NOMO-1 treated with dmso at 0.1 percent for 144 hours (cell line): ENCODE data around the gene NHP2.

ENCODE experiments used
- DNase-seq: peaks from one replicate; lab custom pipeline; 2025; ENCODE audit not compliant: unreplicated experiment; lab: John Stamatoyannopoulos, UW

Gene NHP2

GRCh38 chr5:178115136-178115813 is 38.4 kb downstream of the NHP2 start:
- no peak for DNase-seq

DNA sequence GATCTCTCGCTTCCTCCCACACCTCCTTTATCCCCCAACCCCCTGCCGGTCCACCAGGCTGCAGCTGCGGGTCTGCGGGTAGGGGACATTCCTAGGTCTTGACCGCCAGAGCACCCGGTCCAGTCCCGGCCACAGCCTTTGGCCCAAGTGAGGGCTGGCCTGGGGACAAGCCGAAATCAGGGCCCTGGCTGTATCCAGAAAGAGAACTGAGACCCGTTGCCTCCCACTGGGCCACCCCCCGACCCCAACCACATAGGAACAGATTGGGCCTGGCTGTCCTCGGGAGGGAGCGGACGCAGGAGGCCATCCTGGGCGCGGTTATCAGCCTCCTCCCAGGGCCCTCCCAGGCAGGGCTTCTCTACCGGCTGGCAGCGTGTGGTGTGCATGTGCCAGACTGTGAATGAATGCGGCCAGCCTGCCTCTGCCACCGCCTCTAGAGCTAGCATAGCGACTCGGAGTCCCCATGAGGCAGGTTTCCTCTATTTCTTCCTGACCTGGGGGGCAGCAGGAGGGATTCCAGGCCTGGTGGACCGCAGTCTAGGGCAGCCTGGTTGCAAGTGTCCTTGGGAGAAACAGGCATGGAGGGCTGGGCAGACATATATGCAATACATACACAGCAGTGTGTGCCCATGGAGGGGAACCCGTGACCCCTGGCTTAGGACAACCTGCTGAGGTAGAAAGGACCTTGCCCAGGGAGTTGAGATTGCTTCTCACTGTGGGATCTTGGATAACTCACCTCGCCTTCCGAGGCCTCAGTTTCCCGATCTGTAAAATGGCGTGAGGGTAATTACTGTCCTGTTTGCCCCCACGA is 39.2 kb downstream of the NHP2 start:
- no peak for DNase-seq

DNA sequence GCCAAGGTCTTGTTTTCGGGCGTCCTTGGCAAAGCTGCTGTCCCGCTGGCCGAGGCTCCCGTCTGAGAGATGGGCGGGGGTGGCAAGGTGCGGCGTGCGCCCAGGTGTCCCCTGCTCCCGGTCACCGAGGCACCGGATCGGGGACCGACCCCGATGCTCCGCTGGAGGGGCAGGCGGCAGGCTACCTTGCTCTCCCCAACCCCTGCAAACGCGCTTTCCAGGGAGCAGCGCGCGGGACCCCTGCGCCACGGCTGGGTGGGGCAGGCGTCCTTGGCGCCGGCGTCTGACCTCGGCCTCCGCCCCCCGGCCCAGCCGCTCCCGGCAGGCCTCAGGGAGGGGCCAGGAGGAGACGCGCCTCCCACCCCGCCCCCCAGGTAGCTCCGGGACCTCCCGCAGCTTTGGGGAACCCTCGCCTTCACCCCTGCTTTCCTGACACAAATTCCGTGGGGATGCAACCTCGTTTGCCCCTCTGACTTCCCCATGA is 39.8 kb downstream of the NHP2 start:
- DNase-seq = no peak

DNA sequence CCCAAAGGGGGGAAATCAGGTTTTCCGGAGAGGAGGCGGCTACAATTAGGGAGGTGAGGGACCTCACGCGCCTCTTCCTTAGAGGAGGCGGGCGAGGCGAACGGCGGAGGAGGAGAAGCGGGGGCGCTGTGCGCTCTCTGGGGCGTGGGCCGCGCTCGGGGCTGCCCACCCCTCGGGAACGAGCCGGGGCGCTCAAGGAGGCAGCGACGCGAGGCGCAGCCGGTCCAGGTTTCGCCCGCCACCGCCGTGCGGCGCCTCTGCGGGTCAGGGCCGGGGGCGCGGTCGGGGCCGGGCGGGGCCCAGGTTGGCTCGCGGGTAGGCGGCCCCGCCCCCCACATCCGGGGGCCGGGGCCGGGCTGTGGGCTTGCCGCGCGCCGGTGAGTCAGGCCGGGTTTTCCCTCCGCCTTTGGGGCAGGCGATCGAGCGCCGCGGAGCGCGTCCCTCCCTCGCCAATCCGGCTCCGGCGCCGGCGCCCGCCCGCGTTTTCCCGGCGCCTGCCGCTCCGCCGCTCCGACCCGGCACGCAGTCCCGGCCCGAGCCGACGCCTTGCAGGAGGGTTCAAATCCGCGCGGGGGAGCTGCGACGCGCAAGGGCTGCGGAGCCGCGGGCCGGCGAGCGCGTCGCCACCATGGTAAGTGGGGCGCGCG is 40.4 kb downstream of the NHP2 start, which contains the start of gene N4BP3:
Gene N4BP3, plus strand, starts transcription at position 392 of the 647 bp plus-strand sequence. CDS start 6,052 bp downstream, outside the sequence.
- DNase-seq = peak; percentile 58

DNA sequence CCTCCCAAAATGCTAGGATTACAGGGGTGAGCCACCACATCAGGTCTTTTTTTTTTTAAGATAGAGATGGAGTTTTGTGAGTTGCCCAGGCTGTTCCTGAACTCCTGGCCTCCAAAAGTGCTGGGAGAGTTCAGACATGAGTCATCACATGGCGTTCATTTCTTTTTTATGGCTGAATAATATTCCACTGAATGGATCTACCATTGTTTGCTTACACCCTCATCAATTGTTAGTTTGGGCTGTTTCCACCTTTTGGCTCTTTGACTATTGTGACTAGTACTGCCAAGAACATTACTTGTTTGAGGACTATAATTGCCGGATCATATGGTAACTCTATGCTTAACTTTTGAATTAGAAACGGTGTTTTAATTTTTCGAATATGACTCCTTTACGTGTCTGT is 41.1 kb downstream of the NHP2 start:
- no peak for DNase-seq

DNA sequence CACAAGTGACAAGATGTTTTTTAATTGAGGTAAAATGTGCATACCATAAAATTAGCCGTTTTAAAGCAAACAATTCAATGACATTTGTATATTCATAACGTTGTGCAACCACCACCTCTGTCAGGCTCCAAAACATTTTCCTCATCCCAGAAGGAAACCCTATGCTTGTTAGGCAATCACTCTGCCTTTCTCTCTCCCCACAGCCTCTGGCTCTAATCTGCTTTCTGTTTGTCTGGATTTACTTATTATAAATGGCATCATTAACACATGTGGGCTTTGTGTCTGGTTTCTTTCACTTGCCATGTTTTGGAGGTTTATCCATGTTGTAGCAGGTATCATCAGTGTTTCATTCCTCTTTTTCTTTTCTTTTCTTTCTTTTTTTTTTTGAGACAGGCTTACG is 41.8 kb downstream of the NHP2 start:
- no peak for DNase-seq

DNA sequence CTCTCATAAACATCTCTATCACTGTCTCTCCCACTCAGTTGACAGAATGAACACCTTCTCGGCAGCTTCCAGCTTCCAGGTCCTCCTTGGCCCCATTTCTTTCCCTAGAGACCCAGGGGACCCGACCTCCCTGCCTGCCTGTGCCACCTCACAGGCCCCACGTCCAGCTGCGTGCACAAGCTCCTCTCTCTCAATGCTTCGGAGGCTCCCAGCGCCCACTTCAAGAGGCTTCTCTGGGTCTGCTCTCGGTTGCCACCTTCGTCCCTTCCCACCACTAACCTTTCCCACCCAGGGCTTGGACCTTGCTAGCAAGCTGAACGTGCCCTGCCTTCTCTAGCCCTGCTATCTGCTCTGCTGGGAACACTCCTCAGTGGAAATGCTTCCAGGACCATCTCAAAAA is 43.2 kb downstream of the NHP2 start:
- DNase-seq = no peak

- DNase-seq = peak; percentile 29
Measured at GRCh38 chr5:178108966-178109365, 44.7 kb downstream of the NHP2 start.

GRCh38 chr5:178108446-178108845 is 45.2 kb downstream of the NHP2 start:
- no peak for DNase-seq

DNA sequence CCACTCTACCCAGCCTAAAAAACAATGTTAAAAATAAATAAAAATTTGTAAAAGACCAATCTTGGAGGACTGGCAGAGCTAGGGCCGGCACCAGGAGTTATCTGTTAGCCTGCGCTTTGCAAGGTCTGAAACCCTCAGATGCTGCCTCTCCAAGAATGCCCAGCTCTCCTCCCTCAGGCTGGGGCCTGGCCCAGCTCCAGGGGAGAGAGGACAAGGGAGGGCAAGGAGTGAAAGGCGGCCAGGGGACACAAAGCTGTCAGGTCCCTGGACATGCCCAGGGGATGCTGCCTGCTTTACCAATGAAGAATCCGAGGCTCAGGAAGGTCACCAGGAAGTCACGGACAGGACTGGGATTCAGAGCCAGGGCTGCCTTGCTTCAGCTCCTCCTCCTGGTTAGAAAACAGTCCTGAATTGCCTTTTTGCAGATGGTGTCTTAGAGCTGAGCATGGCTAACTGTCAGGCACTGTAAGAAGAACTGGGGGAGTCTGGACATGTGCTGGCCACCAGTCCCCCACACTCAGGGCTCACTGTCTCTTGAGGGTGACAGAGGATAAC is 45.9 kb downstream of the NHP2 start:
- no peak for DNase-seq

DNA sequence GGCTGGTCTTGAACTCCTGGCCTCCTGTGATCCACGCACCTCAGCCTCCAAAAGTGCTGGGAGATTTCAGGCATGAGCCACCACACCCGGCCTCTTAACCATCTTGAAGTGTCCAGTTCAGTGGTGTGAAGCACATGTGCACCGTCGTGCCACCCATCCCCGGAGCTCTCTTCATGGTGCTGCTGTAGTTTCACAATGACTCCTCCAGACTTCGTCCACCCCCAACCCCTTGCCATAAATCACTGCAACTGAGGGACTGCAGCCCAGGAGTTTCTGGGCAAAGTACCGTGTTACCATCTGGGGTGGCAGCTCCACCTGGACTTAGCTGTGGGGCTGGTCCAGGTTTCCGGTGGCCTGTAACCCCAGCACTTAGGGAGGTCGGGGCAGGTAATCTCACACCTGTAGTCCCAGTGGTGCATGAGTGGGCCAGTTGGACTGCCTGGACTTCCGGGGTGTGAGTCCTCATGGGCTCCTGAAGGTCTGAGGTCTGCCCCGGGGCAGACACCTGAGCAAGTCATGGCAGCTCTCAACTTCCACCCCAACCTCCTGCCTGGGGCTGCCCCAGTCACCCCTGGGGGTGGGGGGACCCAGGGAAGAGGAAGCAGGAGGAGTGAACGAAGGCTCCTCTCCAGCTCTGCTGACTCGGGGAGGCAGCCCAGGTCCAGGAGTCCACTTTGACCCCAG is 47.0 kb downstream of the NHP2 start:
- no peak for DNase-seq

GRCh38 chr5:178106086-178106485 is 47.6 kb downstream of the NHP2 start:
- no peak for DNase-seq

DNA sequence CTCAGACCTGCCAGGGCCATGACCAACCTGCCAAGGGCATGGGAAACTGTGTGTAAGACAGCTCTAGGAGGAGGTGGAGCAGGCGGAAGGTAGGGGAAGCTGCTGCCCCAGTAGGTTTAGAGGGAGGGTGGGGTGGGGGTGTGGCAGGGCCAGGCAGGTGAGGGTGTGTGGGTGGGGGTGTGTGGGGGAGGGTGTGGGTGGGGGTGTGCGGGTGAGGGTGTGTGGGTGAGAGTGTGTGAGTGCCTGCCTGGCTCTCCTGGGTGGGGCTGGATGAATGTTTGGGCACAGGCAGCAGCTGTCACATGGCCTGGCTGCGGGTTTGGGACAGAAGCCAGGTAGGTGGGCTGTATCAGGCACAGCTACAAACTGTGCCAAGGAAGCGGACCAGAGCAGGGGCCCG is 49.2 kb downstream of the NHP2 start:
- no peak for DNase-seq

DNA sequence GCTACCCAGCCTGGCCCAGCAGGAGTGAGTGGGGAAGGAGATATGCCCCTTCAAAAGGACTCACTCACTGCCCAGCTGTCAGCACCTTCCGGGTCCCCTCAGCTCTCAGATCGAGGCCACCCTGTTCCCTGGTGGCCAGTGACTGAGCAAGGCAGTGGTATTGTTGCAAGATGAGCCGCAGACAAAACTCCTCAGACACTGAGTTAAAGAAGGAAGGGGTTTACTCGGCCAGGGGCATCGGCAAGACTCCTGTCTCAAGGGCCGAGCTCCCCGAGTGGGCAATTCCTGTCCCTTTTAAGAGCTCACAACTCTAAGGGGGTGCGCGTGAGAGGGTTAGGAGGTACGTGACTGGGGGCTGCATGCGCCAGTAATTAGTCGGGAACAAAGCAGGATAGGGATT is 50.1 kb downstream of the NHP2 start:
- DNase-seq = no peak
